Ascending aorta (tissue), 2 donors: ENCODE data around the gene NPAS4. TPM values are rescaled to one million over a fixed set of nuclear protein-coding genes. Genes with fewer than 3 reads are reported as not detected.

ENCODE experiments used
- DNase-seq, 2 donors: peaks; one replicate each; pipeline ENCODE4 v3.0.0-alpha.2; 2019; ENCODE audit warnings: low spot score in 2 of 2
- H3K27ac ChIP-seq, 2 donors: fragments of 200-600 bp; sonication (generic); one replicate each; pipeline ENCODE4 v1.5.1; 2016 to 2017; ENCODE audit warnings: mild to moderate bottlenecking in 1 of 2
- H3K27me3 ChIP-seq: fragments of 200-600 bp; sonication (generic); one replicate; pipeline ENCODE4 v1.5.1; 2017
- H3K36me3 ChIP-seq, 2 donors: fragments of 200-600 bp; sonication (generic); one replicate each; pipeline ENCODE4 v1.5.1; 2016
- H3K4me1 ChIP-seq, 2 donors: fragments of 200-600 bp; sonication (generic); one replicate each; pipeline ENCODE4 v1.5.1; 2016 to 2017; ENCODE audit warnings: mild to moderate bottlenecking in 1 of 2
- H3K4me3 ChIP-seq, 2 donors: fragments of 200-600 bp; sonication (generic); one replicate each; pipeline ENCODE4 v1.5.1; 2016 to 2017; ENCODE audit warnings: mild to moderate bottlenecking in 1 of 2
- H3K9me3 ChIP-seq, 2 donors: fragments of 200-600 bp; sonication (generic); one replicate each; pipeline ENCODE4 v1.5.1; 2016
- intact Hi-C: fragments of 100-400 bp; cut with DNase I; formaldehyde crosslinking; loops from one replicate; pipeline ENCODE4 v1.15.1; 2023
- total RNA-seq: library from RNA; depleted of rRNA; stranded (reverse); fragments of >200 nt; gene quantifications from one replicate; pipeline ENCODE4 v1.1.0, GENCODE V29; 2016
- TF ChIP-seq, protein P1 (sequence below), 3 experiments: fragments of 200-600 bp in 2 of 3; fragments of 450-650 bp in 1 of 3; sonication (generic) in 2 of 3; IDR thresholded peaks; one replicate each; pipeline ENCODE4 v1.5.1; 2016 to 2019; ENCODE audit warnings: antibody characterized with exemption in 3 of 3, mild to moderate bottlenecking in 1 of 3, moderate library complexity in 1 of 3

Gene NPAS4
- total RNA-seq, 1 donor from 2014 or later: 5.0 TPM

DNA sequence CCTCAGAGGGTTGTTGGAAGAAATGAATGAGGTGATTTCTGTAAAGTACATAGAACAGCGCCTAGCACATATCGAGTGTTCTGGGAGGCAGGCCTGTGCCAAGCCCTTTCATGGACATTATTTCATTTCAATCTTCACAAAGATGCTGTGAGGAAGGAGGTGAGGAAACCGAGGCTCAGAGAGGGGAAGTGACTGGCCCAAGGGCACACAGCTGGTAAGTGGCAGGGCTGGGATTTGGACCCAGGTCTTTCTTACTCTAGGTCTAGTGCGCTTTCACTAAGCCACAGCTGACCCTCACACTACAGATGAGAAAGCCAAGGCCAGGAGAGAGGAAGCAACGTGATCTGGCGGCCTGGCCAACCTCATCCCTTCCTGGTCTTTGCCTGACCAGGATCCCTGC is 47.9 kb downstream of the NPAS4 start:
- Histone ChIP-seq H3K4me1 (peaks cover 10 to 14% of the 10 kb centered on the region in 2 donors), H3K27me3 (no peaks in the 10 kb centered on the region), H3K4me3 (no peak overlapping the region), H3K36me3 (peaks cover 23 to 28% of the 10 kb centered on the region in 2 donors), H3K9me3 (no peaks in the 10 kb centered on the region), H3K27ac (no peak overlapping the region)
- intact Hi-C loops: loop anchor here (5.0 kb wide), 1 partner anchor 374 kb away; the partner anchor contains the start of gene RCE1
- DNase-seq: no peak
- TF ChIP-seq, protein P1, sequence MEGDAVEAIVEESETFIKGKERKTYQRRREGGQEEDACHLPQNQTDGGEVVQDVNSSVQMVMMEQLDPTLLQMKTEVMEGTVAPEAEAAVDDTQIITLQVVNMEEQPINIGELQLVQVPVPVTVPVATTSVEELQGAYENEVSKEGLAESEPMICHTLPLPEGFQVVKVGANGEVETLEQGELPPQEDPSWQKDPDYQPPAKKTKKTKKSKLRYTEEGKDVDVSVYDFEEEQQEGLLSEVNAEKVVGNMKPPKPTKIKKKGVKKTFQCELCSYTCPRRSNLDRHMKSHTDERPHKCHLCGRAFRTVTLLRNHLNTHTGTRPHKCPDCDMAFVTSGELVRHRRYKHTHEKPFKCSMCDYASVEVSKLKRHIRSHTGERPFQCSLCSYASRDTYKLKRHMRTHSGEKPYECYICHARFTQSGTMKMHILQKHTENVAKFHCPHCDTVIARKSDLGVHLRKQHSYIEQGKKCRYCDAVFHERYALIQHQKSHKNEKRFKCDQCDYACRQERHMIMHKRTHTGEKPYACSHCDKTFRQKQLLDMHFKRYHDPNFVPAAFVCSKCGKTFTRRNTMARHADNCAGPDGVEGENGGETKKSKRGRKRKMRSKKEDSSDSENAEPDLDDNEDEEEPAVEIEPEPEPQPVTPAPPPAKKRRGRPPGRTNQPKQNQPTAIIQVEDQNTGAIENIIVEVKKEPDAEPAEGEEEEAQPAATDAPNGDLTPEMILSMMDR (IDR thresholded peaks at IDR 0.05): no peak

GRCh38 chr11:66469441-66469840 is 48.6 kb downstream of the NPAS4 start:
- H3K4me3 ChIP-seq: no peak overlapping the region
- H3K27me3 ChIP-seq: no peaks in the 10 kb centered on the region
- intact Hi-C loops: loop anchor here (5.0 kb wide), 1 partner anchor 373 kb away; the partner anchor contains the start of gene RCE1
- H3K27ac ChIP-seq: no peak overlapping the region
- peaks cover 24 to 35% of the 10 kb centered on the region in 2 donors for H3K36me3 ChIP-seq
- no peaks in the 10 kb centered on the region for H3K9me3 ChIP-seq
- H3K4me1 ChIP-seq: peaks cover 10 to 14% of the 10 kb centered on the region in 2 donors
- DNase-seq: no peak
- TF ChIP-seq, protein P1 (IDR thresholded peaks at IDR 0.05): no peak

- TF ChIP-seq, protein P1 (IDR thresholded peaks at IDR 0.05): no peak
- Histone ChIP-seq H3K27me3 (no peaks in the 10 kb centered on the region), H3K4me3 (no peak overlapping the region), H3K9me3 (no peaks in the 10 kb centered on the region), H3K27ac (no peak overlapping the region), H3K4me1 (peaks cover 10 to 14% of the 10 kb centered on the region in 2 donors), H3K36me3 (peaks cover 24 to 38% of the 10 kb centered on the region in 2 donors)
- intact Hi-C loops: no loop called here
- no peak for DNase-seq
These were observed 49.2 kb downstream of the NPAS4 start for GRCh38 chr11:66470015-66470414.

DNA sequence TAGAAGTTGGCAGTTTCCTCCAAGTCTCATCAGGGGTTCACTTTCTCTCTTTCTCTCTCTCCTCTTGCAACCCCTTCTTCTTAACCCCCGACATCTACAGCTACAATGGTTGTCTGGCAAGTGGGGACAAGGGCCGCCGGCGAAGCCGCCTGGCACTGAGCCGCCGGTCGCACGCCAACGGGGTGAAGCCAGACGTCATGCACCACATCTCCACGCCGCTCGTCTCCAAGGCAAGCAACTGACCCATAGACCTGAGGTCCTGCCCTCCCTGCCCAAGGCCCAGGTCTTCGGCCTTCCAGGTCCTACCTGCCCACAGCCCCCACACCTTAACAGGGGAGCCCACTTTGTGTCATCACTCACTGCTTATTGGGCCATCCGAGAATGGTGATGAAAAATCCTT is 50.3 kb downstream of the NPAS4 start:
- intact Hi-C loops: no loop called here
- H3K36me3 ChIP-seq: peaks cover 34 to 50% of the 10 kb centered on the region in 2 donors
- no peak overlapping the region for H3K4me3 ChIP-seq
- no peaks in the 10 kb centered on the region for H3K9me3 ChIP-seq
- H3K4me1 ChIP-seq: peaks cover 7 to 9% of the 10 kb centered on the region in 2 donors
- no peaks in the 10 kb centered on the region for H3K27me3 ChIP-seq
- DNase-seq: no peak
- H3K27ac ChIP-seq: no peak overlapping the region
- TF ChIP-seq, protein P1 (IDR thresholded peaks at IDR 0.05): no peak

GRCh38 chr11:66472054-66472453 is 51.2 kb downstream of the NPAS4 start:
- no peaks in the 10 kb centered on the region for H3K9me3 ChIP-seq
- TF ChIP-seq, protein P1 (IDR thresholded peaks at IDR 0.05): no peak
- H3K4me3 ChIP-seq: no peak overlapping the region
- no peak overlapping the region for H3K27ac ChIP-seq
- H3K27me3 ChIP-seq: no peaks in the 10 kb centered on the region
- intact Hi-C loops: no loop called here
- no peak for DNase-seq
- H3K36me3 ChIP-seq: peaks cover 34 to 53% of the 10 kb centered on the region in 2 donors
- peaks cover 7% of the 10 kb centered on the region in 2 donors for H3K4me1 ChIP-seq

GRCh38 chr11:66473167-66473566 is 52.3 kb downstream of the NPAS4 start:
- no peak for DNase-seq
- H3K27me3 ChIP-seq: no peaks in the 10 kb centered on the region
- no peaks in the 10 kb centered on the region for H3K4me1 ChIP-seq
- no peak overlapping the region for H3K4me3 ChIP-seq
- intact Hi-C loops: no loop called here
- peaks cover 34 to 53% of the 10 kb centered on the region in 2 donors for H3K36me3 ChIP-seq
- no peak overlapping the region for H3K27ac ChIP-seq
- TF ChIP-seq, protein P1 (IDR thresholded peaks at IDR 0.05): no peak
- H3K9me3 ChIP-seq: no peaks in the 10 kb centered on the region
